GM19239 (cell line): ENCODE results near the gene STX16.
"Not testable (repeated sequence)": the region's sequence is repeated elsewhere in the genome, so short reads cannot be mapped to it uniquely, and the experiment has no call there.

Source experiments
- DNase-seq: peaks from one replicate; pipeline ENCODE4 v3.0.0; 2011; ENCODE audit warnings: low spot score; ENCODE audit not compliant: insufficient read length
- FAIRE-seq: peaks from 2 replicates; lab custom pipeline; 2011; peaks lifted over from hg19 to GRCh38; lab: Jason Lieb, UNC

The STX16 gene

GRCh38 chr20:58717278-58718091, 66.4 kb downstream of the STX16 start:
- FAIRE-seq = no peak

GRCh38 chr20:58718121-58718563, 67.1 kb downstream of the STX16 start:
- DNase-seq = no peak
- FAIRE-seq = no peak

More at GRCh38 chr20:58717278-58718091, 66.4 kb downstream of the STX16 start:
- DNase-seq = no peak

GRCh38 chr20:58718729-58719128, 67.6 kb downstream of the STX16 start:
- DNase-seq = no peak
- FAIRE-seq = no peak

GRCh38 chr20:58719258-58719657, 68.2 kb downstream of the STX16 start:
- FAIRE-seq (no peak), DNase-seq (no peak)

GRCh38 chr20:58719971-58720371, 68.9 kb downstream of the STX16 start:
- no peak for DNase-seq
- no peak for FAIRE-seq

GRCh38 chr20:58720890-58721289, 69.8 kb downstream of the STX16 start:
- FAIRE-seq = no peak
- no peak for DNase-seq

GRCh38 chr20:58721951-58722778, 71.1 kb downstream of the STX16 start:
- DNase-seq (no peak), FAIRE-seq (no peak)

GRCh38 chr20:58722877-58723627, 72.0 kb downstream of the STX16 start:
- FAIRE-seq = no peak
- no peak for DNase-seq

- FAIRE-seq = no peak
- DNase-seq = no peak
These were observed 72.5 kb downstream of the STX16 start for GRCh38 chr20:58723628-58723984.

- not testable (repeated sequence) for FAIRE-seq, DNase-seq
These were observed 75.1 kb downstream of the STX16 start for GRCh38 chr20:58726156-58726555.
